22Rv1 (cell line): ENCODE data around the gene HSD17B11.

Experiments used
- ZFX ChIP-seq: fragments of 450-650 bp; IDR thresholded peaks from 2 replicates; pipeline ENCODE4 v1.6.1; 2017; ENCODE audit warnings: antibody characterized with exemption, borderline replicate concordance
- TF ChIP-seq, protein P1 (sequence below): fragments of 450-650 bp; IDR thresholded peaks from 2 replicates; pipeline ENCODE4 v1.5.1; 2017; ENCODE audit warnings: mild to moderate bottlenecking

DNA sequence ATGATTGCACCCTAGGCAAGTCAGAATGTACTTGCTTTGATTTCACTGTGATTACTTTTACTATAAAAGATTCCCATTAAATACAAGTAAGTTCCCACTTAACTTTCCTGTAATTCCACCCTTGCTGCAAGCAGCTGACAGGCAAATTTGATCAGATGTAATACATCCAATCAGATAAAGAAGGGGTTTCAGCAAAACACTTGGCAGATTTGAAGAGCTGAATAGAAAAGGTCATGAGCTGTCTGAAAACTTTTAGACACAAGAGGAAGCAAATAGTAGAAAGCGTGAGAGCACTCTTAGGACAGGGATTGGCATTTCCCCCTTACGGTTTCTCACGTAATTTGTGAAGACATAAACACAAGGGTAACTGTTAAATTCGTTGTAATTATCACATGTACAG, 91.1 kb downstream of the HSD17B11 start:
- TF ChIP-seq, protein P1, sequence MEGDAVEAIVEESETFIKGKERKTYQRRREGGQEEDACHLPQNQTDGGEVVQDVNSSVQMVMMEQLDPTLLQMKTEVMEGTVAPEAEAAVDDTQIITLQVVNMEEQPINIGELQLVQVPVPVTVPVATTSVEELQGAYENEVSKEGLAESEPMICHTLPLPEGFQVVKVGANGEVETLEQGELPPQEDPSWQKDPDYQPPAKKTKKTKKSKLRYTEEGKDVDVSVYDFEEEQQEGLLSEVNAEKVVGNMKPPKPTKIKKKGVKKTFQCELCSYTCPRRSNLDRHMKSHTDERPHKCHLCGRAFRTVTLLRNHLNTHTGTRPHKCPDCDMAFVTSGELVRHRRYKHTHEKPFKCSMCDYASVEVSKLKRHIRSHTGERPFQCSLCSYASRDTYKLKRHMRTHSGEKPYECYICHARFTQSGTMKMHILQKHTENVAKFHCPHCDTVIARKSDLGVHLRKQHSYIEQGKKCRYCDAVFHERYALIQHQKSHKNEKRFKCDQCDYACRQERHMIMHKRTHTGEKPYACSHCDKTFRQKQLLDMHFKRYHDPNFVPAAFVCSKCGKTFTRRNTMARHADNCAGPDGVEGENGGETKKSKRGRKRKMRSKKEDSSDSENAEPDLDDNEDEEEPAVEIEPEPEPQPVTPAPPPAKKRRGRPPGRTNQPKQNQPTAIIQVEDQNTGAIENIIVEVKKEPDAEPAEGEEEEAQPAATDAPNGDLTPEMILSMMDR = no peak
- TF ChIP-seq ZFX = no peak
